Frontal cortex (tissue), 4 donors: ENCODE data around the gene SLC38A8. TPM values are rescaled to one million over a fixed set of nuclear protein-coding genes. Genes with fewer than 3 reads are reported as not detected.

ENCODE experiments used
- DNase-seq, 2 donors: peaks; one replicate each; pipeline ENCODE4 v3.0.0; 2012; ENCODE audit warnings: low spot score in 2 of 2
- FAIRE-seq: peaks from 2 replicates; lab custom pipeline; 2012; peaks lifted over from hg19 to GRCh38; lab: Jason Lieb, UNC
- total RNA-seq: library from RNA; depleted of rRNA; stranded (reverse); fragments of >200 nt; gene quantifications from one replicate; pipeline ENCODE4 v1.2.3, GENCODE V29; 2014
- donor health status: control.
- donor health status: control.
- donor health status: control.

The SLC38A8 gene
- total RNA-seq = not detected

GRCh38 chr16:84042308-84042878, at the start of gene SLC38A8:
Gene SLC38A8, minus strand, starts transcription at chr16:84042795. Its CDS starts 638 bp downstream, at chr16:84042157.
- DNase-seq (no peak), FAIRE-seq (no peak)

- no peak for DNase-seq
- no peak for FAIRE-seq
Observed at GRCh38 chr16:84091460-84091859, 48.9 kb upstream of the SLC38A8 start.

GRCh38 chr16:84090211-84090610, 47.6 kb upstream of the SLC38A8 start:
- FAIRE-seq (no peak), DNase-seq (no peak)

- FAIRE-seq (no peak), DNase-seq (no peak)
Observed at GRCh38 chr16:84088695-84089395, 46.2 kb upstream of the SLC38A8 start.

GRCh38 chr16:84087466-84088151, 45.0 kb upstream of the SLC38A8 start:
- no peak for DNase-seq

GRCh38 chr16:84087001-84087400, 44.4 kb upstream of the SLC38A8 start:
- no peak for FAIRE-seq
- no peak for DNase-seq

More at GRCh38 chr16:84087466-84088151, 45.0 kb upstream of the SLC38A8 start:
- FAIRE-seq = no peak

- DNase-seq (no peak), FAIRE-seq (no peak)
Observed at GRCh38 chr16:84086341-84086740, 43.7 kb upstream of the SLC38A8 start.

- no peak for DNase-seq
Observed at GRCh38 chr16:84085773-84086172, 43.2 kb upstream of the SLC38A8 start.

GRCh38 chr16:84085271-84085667, 42.7 kb upstream of the SLC38A8 start:
- FAIRE-seq (no peak), DNase-seq (no peak)

More at GRCh38 chr16:84085773-84086172, 43.2 kb upstream of the SLC38A8 start:
- no peak for FAIRE-seq

- FAIRE-seq (no peak), DNase-seq (peak in 1 of 2 donors; percentile 52)
Observed at GRCh38 chr16:84084570-84085270, 42.1 kb upstream of the SLC38A8 start.

- FAIRE-seq = no peak
- DNase-seq = no peak
Observed at GRCh38 chr16:84082835-84083569, 40.4 kb upstream of the SLC38A8 start.

- DNase-seq (no peak), FAIRE-seq (no peak)
Observed at GRCh38 chr16:84082110-84082509, 39.5 kb upstream of the SLC38A8 start.

- DNase-seq (no peak), FAIRE-seq (no peak)
Observed at GRCh38 chr16:84081446-84081989, 38.9 kb upstream of the SLC38A8 start.

- DNase-seq (no peak), FAIRE-seq (no peak)
Observed at GRCh38 chr16:84080813-84081212, 38.2 kb upstream of the SLC38A8 start.

GRCh38 chr16:84080378-84080777, 37.8 kb upstream of the SLC38A8 start:
- FAIRE-seq (no peak), DNase-seq (no peak)

GRCh38 chr16:84079664-84080063, 37.1 kb upstream of the SLC38A8 start:
- FAIRE-seq = no peak
- no peak for DNase-seq

GRCh38 chr16:84075376-84075775, 32.8 kb upstream of the SLC38A8 start:
- FAIRE-seq = no peak
- DNase-seq = no peak

GRCh38 chr16:84074721-84075120, 32.1 kb upstream of the SLC38A8 start:
- DNase-seq (no peak), FAIRE-seq (no peak)

GRCh38 chr16:84072014-84072413, 29.4 kb upstream of the SLC38A8 start:
- DNase-seq (no peak), FAIRE-seq (no peak)

- DNase-seq (no peak), FAIRE-seq (no peak)
Observed at GRCh38 chr16:84071121-84071520, 28.5 kb upstream of the SLC38A8 start.
